ENCODE measurements around the gene ZNF678.

The ZNF678 gene

GRCh38 chr1:227723474-227723873 is 160.1 kb downstream of the ZNF678 start:
- no peak for DNase-seq (ENCODE audit: low read depth in 2 of 2)

DNA sequence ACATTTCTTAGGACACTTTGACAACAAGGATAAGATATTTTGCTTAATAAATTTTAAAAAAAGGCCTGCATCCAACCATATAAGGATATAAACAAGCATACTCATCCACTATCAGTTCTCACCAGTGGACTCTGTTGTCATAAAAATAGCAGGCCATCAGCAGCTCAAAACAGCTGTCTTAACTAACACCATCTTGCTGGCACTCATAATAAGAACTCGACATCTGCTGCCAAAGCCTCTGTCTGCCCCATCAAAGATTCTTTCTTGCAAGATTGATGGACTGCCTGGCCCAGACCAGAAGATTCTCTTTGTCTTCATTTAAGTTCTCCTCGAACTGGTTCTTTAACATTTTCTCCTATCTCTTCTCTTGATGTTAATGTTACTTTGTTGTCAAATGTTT is 161.7 kb downstream of the ZNF678 start:
- no peak for DNase-seq (ENCODE audit: low read depth in 2 of 2)

GRCh38 chr1:227726318-227726717 is 163.0 kb downstream of the ZNF678 start:
- no peak for DNase-seq (ENCODE audit: low read depth in 2 of 2)
